WTC11 (cell line): ENCODE results near the gene DNM3. TPM values are rescaled to one million over a fixed set of nuclear protein-coding genes. Genes with fewer than 3 reads are reported as not detected.

Experiments
- ATAC-seq: fragments of 200-7000 bp; cut with Tn5 transposase; 2 replicates; pipeline ENCODE4 v1.10.0; 2021; ENCODE audit warnings: mild to moderate bottlenecking, moderate library complexity
- CTCF ChIA-PET: fragments of 300-600 bp; sonication (Branson Sonifier 250); formaldehyde crosslinking; loops from one replicate; lab custom pipeline; 2021; ENCODE audit warnings: antibody characterized with exemption; lab: Charles Lee
- POLR2A ChIA-PET: fragments of 350-600 bp; sonication (Branson Sonifier 250); formaldehyde crosslinking; loops from one replicate; lab custom pipeline; 2021; ENCODE audit warnings: antibody characterized with exemption; lab: Charles Lee
- DNase-seq: peaks from one replicate; pipeline ENCODE4 v3.0.0; 2021; ENCODE audit warnings: low spot score
- H3K27ac Mint-ChIP-seq: 2 replicates; pipeline ENCODE4 v1.8.0; 2021; ENCODE audit warnings: mixed read lengths
- H3K27me3 Mint-ChIP-seq: 2 replicates; pipeline ENCODE4 v1.8.0; 2021; ENCODE audit warnings: low read depth, mild to moderate bottlenecking, moderate library complexity, mixed read lengths
- H3K36me3 Mint-ChIP-seq: 2 replicates; pipeline ENCODE4 v1.8.0; 2021; ENCODE audit warnings: mixed read lengths
- H3K4me1 Mint-ChIP-seq: 2 replicates; pipeline ENCODE4 v1.8.0; 2022; ENCODE audit warnings: mixed read lengths
- H3K4me3 Mint-ChIP-seq: 2 replicates; pipeline ENCODE4 v1.8.0; 2021; ENCODE audit warnings: mild to moderate bottlenecking, moderate library complexity, mixed read lengths
- H3K9me3 Mint-ChIP-seq: 2 replicates; pipeline ENCODE4 v1.8.0; 2021; ENCODE audit warnings: mixed read lengths
- ATF2 ChIP-seq: sonication (generic); formaldehyde crosslinking; IDR thresholded peaks from 2 replicates; pipeline ENCODE4 v1.8.1; 2022; ENCODE audit warnings: low read depth, missing genetic modification reagents, borderline replicate concordance
- CDX4 ChIP-seq: fragments of 250-450 bp; sonication (Bioruptor Pico); IDR thresholded peaks from 2 replicates; pipeline ENCODE4 v1.9.0; 2021; ENCODE audit warnings: moderate library complexity, mild to moderate bottlenecking, inconsistent platforms, borderline replicate concordance
- CREM ChIP-seq: sonication (generic); formaldehyde crosslinking; IDR thresholded peaks from 2 replicates; pipeline ENCODE4 v1.8.1; 2022; ENCODE audit warnings: mild to moderate bottlenecking, missing genetic modification reagents, moderate library complexity
- E2F5 ChIP-seq: sonication (generic); formaldehyde crosslinking; IDR thresholded peaks from 2 replicates; pipeline ENCODE4 v1.8.1; 2022; ENCODE audit warnings: mild to moderate bottlenecking, moderate library complexity, missing genetic modification reagents
- EMX1 ChIP-seq: fragments of 250-450 bp; sonication (Bioruptor Pico); IDR thresholded peaks from 2 replicates; pipeline ENCODE4 v1.8.0; 2021; ENCODE audit warnings: mild to moderate bottlenecking
- ERG ChIP-seq: fragments of 250-450 bp; sonication (Bioruptor Pico); IDR thresholded peaks from 2 replicates; pipeline ENCODE4 v1.8.0; 2021; ENCODE audit warnings: mild to moderate bottlenecking
- ETV6 ChIP-seq: sonication (generic); formaldehyde crosslinking; IDR thresholded peaks from 2 replicates; pipeline ENCODE4 v1.8.1; 2022; ENCODE audit warnings: mild to moderate bottlenecking, missing genetic modification reagents
- FOXP1 ChIP-seq: sonication (generic); formaldehyde crosslinking; IDR thresholded peaks from 2 replicates; pipeline ENCODE4 v1.8.0; 2022; ENCODE audit warnings: missing genetic modification reagents, mild to moderate bottlenecking, moderate library complexity, borderline replicate concordance
- IRF2 ChIP-seq: sonication (generic); formaldehyde crosslinking; IDR thresholded peaks from 2 replicates; pipeline ENCODE4 v1.8.0; 2022; ENCODE audit warnings: low read depth, missing genetic modification reagents, borderline replicate concordance
- JAZF1 ChIP-seq: fragments of 250-450 bp; sonication (Bioruptor Pico); IDR thresholded peaks from 2 replicates; pipeline ENCODE4 v1.9.0; 2021; ENCODE audit warnings: moderate library complexity, mild to moderate bottlenecking, inconsistent platforms
- MAX ChIP-seq: sonication (generic); formaldehyde crosslinking; IDR thresholded peaks from 2 replicates; pipeline ENCODE4 v1.8.0; 2022; ENCODE audit warnings: mild to moderate bottlenecking, missing genetic modification reagents
- MLX ChIP-seq: sonication (generic); formaldehyde crosslinking; IDR thresholded peaks from 2 replicates; pipeline ENCODE4 v1.8.1; 2023; ENCODE audit warnings: mild to moderate bottlenecking, missing genetic modification reagents, moderate library complexity
- NFE2L1 ChIP-seq: sonication (generic); formaldehyde crosslinking; IDR thresholded peaks from 2 replicates; pipeline ENCODE4 v1.8.1; 2023; ENCODE audit warnings: missing genetic modification reagents
- NR1H2 ChIP-seq: sonication (generic); formaldehyde crosslinking; IDR thresholded peaks from 2 replicates; pipeline ENCODE4 v1.9.0; 2021; ENCODE audit warnings: mild to moderate bottlenecking, moderate library complexity, missing genetic modification reagents
- NR2C2 ChIP-seq: sonication (generic); formaldehyde crosslinking; IDR thresholded peaks from 2 replicates; pipeline ENCODE4 v1.8.0; 2022; ENCODE audit warnings: mild to moderate bottlenecking, missing genetic modification reagents
- NR3C1 ChIP-seq: sonication (generic); formaldehyde crosslinking; conservative IDR thresholded peaks from 2 replicates; pipeline ENCODE4 v1.8.1; 2023; ENCODE audit warnings: low read depth, mild to moderate bottlenecking, missing genetic modification reagents
- OVOL2 ChIP-seq: fragments of 250-450 bp; sonication (Bioruptor Pico); IDR thresholded peaks from 2 replicates; pipeline ENCODE4 v1.9.0; 2021; ENCODE audit warnings: mild to moderate bottlenecking, borderline replicate concordance
- PREB ChIP-seq: sonication (generic); formaldehyde crosslinking; IDR thresholded peaks from 2 replicates; pipeline ENCODE4 v1.8.1; 2022; ENCODE audit warnings: mild to moderate bottlenecking, missing genetic modification reagents, moderate library complexity, borderline replicate concordance
- PRRX2 ChIP-seq: fragments of 250-450 bp; sonication (Bioruptor Pico); IDR thresholded peaks from 2 replicates; pipeline ENCODE4 v1.8.0; 2021; ENCODE audit warnings: mild to moderate bottlenecking
- RORB ChIP-seq: fragments of 250-450 bp; sonication (Bioruptor Pico); IDR thresholded peaks from 2 replicates; pipeline ENCODE4 v1.9.0; 2021; ENCODE audit warnings: mild to moderate bottlenecking
- SMAD4 ChIP-seq: sonication (generic); formaldehyde crosslinking; IDR thresholded peaks from 2 replicates; pipeline ENCODE4 v1.8.0; 2022; ENCODE audit warnings: mild to moderate bottlenecking, missing genetic modification reagents
- ZBTB43 ChIP-seq: sonication (generic); formaldehyde crosslinking; IDR thresholded peaks from 2 replicates; pipeline ENCODE4 v1.8.1; 2023; ENCODE audit warnings: mild to moderate bottlenecking, missing genetic modification reagents
- ZNF281 ChIP-seq: sonication (generic); formaldehyde crosslinking; IDR thresholded peaks from 2 replicates; pipeline ENCODE4 v1.8.0; 2023; ENCODE audit warnings: mild to moderate bottlenecking, missing genetic modification reagents
- ZNF317 ChIP-seq: sonication (generic); formaldehyde crosslinking; IDR thresholded peaks from 2 replicates; pipeline ENCODE4 v1.8.1; 2023; ENCODE audit warnings: low read depth, mild to moderate bottlenecking, moderate library complexity, missing genetic modification reagents, borderline replicate concordance
- total RNA-seq: library from RNA; stranded (reverse); gene quantifications from 3 replicates; pipeline ENCODE4 v1.2.3, GENCODE V29; 2021

The DNM3 gene
- total RNA-seq, 1 experiment from 2014 or later: 1.9 TPM

GRCh38 chr1:171913385-171913784, 72.1 kb downstream of the DNM3 start:
- H3K27ac Mint-ChIP-seq: no peak overlapping the region
- no peaks in the 10 kb centered on the region for H3K9me3 Mint-ChIP-seq
- ATAC-seq (no peak), DNase-seq (no peak)
- H3K36me3 Mint-ChIP-seq: no peaks in the 10 kb centered on the region
- H3K4me3 Mint-ChIP-seq: no peak overlapping the region
- TF ChIP-seq RORB (no peak), OVOL2 (CRISPR knock-in tag) (no peak), SMAD4 (CRISPR knock-in tag) (no peak), MAX (no peak), ZNF317 (CRISPR knock-in tag) (no peak), NR2C2 (no peak), NFE2L1 (CRISPR knock-in tag) (no peak), EMX1 (CRISPR knock-in tag) (no peak), E2F5 (CRISPR knock-in tag) (no peak), ZBTB43 (CRISPR knock-in tag) (no peak), JAZF1 (CRISPR knock-in tag) (no peak), MLX (CRISPR knock-in tag) (no peak), NR1H2 (CRISPR knock-in tag) (no peak), CDX4 (CRISPR knock-in tag) (no peak), ERG (no peak), NR3C1 (no peak), PREB (CRISPR knock-in tag) (no peak)
- H3K27me3 Mint-ChIP-seq: no peaks in the 10 kb centered on the region
- H3K4me1 Mint-ChIP-seq: peaks cover 32% of the 10 kb centered on the region
- ChIA-PET POLR2A (no interaction called here), CTCF (no interaction called here)

GRCh38 chr1:171916315-171916771, 75.0 kb downstream of the DNM3 start:
- Mint-ChIP-seq H3K9me3 (no peaks in the 10 kb centered on the region), H3K27ac (no peak overlapping the region), H3K4me3 (no peak overlapping the region), H3K4me1 (peaks cover 11% of the 10 kb centered on the region; the same call in 1 of the 2 replicates), H3K36me3 (no peaks in the 10 kb centered on the region), H3K27me3 (no peaks in the 10 kb centered on the region)
- DNase-seq: no peak
- ATAC-seq: no peak
- CTCF ChIA-PET: interaction anchor here (1.2 to 1.5 kb wide), 3 partner anchors 12 to 116 kb away, joined by 3 to 5 read pairs (median 3); no protein-coding TSS in a partner anchor
- POLR2A ChIA-PET: no interaction called here
- TF ChIP-seq FOXP1 (no peak), IRF2 (CRISPR knock-in tag) (no peak), ERG (no peak), ATF2 (no peak), PRRX2 (CRISPR knock-in tag) (no peak), MAX (no peak), ETV6 (CRISPR knock-in tag) (no peak), CREM (no peak), ZNF281 (CRISPR knock-in tag) (no peak)
